ENCODE data around the gene BCAR1. TPM values are rescaled to one million over a fixed set of nuclear protein-coding genes. Genes with fewer than 3 reads are reported as not detected.
A peak's percentile ranks its signal among the peaks of the same experiment; 100 is the strongest.
"Not testable (repeated sequence)": the region's sequence is repeated elsewhere in the genome, so short reads cannot be mapped to it uniquely, and the experiment has no call there.

Gene BCAR1
- total and polyA plus RNA-seq, 7 donors: 21.7 to 82.3 (median 42.9) TPM

- Histone ChIP-seq H3K9me3 (no peaks in the 10 kb centered on the region), H3K27me3 (no peaks in the 10 kb centered on the region), H3K4me1 (no peaks in the 10 kb centered on the region), H3K27ac (no peak overlapping the region), H3K36me3 (no peaks in the 10 kb centered on the region), H3K4me3 (no peak overlapping the region)
- TF ChIP-seq POLR2A (IDR thresholded peaks at IDR 0.05) (no peak), POLR2AphosphoS5 (IDR thresholded peaks at IDR 0.05) (no peak), EP300 (IDR thresholded peaks at IDR 0.05) (no peak), CTCF (IDR thresholded peaks at IDR 0.05) (no peak)
- 88 to 90% methylated on average over 8 of the region's 8 CpGs for WGBS, 2 donors
- DNase-seq: no peak
- intact Hi-C loops (cut with DNase I): no loop called here
Measured at GRCh38 chr16:75280331-75280804, 28.9 kb upstream of the BCAR1 start.

GRCh38 chr16:75279305-75279704 is 27.9 kb upstream of the BCAR1 start:
- TF ChIP-seq CTCF (IDR thresholded peaks at IDR 0.05) (no peak), POLR2A (IDR thresholded peaks at IDR 0.05) (no peak), EP300 (IDR thresholded peaks at IDR 0.05) (no peak), POLR2AphosphoS5 (IDR thresholded peaks at IDR 0.05) (no peak)
- WGBS, 2 donors: 46 to 79% methylated on average over 10 of the region's 10 CpGs
- intact Hi-C loops (cut with DNase I): no loop called here

GRCh38 chr16:75273054-75273925 is 21.9 kb upstream of the BCAR1 start:
- no peaks in the 10 kb centered on the region for H3K36me3 ChIP-seq
- DNase-seq: no peak
- TF ChIP-seq CTCF (IDR thresholded peaks at IDR 0.05): no peak
- TF ChIP-seq EP300 (IDR thresholded peaks at IDR 0.05): no peak
- TF ChIP-seq POLR2AphosphoS5 (IDR thresholded peaks at IDR 0.05): peak in 2 of 4 donors; percentile 42 to 43
- no peak overlapping the region for H3K4me3 ChIP-seq
- H3K27me3 ChIP-seq: no peaks in the 10 kb centered on the region
- WGBS, 2 donors: 88 to 91% methylated on average over 23 of the region's 23 CpGs
- H3K4me1 ChIP-seq: peaks cover 0 to 20% (median 13%) of the 10 kb centered on the region in 4 donors
- peak overlapping the region in 2 of 4 donors; percentile 32 to 51 for H3K27ac ChIP-seq
- H3K9me3 ChIP-seq: no peaks in the 10 kb centered on the region
- intact Hi-C loops (cut with DNase I): no loop called here

More at GRCh38 chr16:75279305-75279704, 27.9 kb upstream of the BCAR1 start:
- Histone ChIP-seq H3K4me3 (no peak overlapping the region), H3K36me3 (no peaks in the 10 kb centered on the region), H3K27me3 (no peaks in the 10 kb centered on the region), H3K4me1 (no peaks in the 10 kb centered on the region), H3K9me3 (no peaks in the 10 kb centered on the region), H3K27ac (no peak overlapping the region)
- DNase-seq: no peak

GRCh38 chr16:75272629-75273028 is 21.2 kb upstream of the BCAR1 start:
- Histone ChIP-seq H3K4me1 (peaks cover 0 to 27% (median 16%) of the 10 kb centered on the region in 4 donors), H3K27ac (peak overlapping the region in 1 of 4 donors; percentile 51)
- H3K4me3 ChIP-seq; intact Hi-C loops (cut with DNase I); H3K9me3 ChIP-seq; H3K36me3 ChIP-seq; DNase-seq; H3K27me3 ChIP-seq: not testable (repeated sequence)
- WGBS, 2 donors: 92 to 93% methylated on average over 10 of the region's 10 CpGs

- WGBS, 2 donors: 50 to 79% methylated on average over 12 of the region's 12 CpGs
- TF ChIP-seq CTCF (IDR thresholded peaks at IDR 0.05): no peak
- TF ChIP-seq EP300 (IDR thresholded peaks at IDR 0.05): no peak
- TF ChIP-seq POLR2A (IDR thresholded peaks at IDR 0.05): no peak
- no peak for TF ChIP-seq POLR2AphosphoS5 (IDR thresholded peaks at IDR 0.05)
- Histone ChIP-seq H3K36me3 (no peaks in the 10 kb centered on the region), H3K27me3 (no peaks in the 10 kb centered on the region), H3K4me1 (peaks cover 0 to 31% (median 18%) of the 10 kb centered on the region in 4 donors), H3K27ac (no peak overlapping the region), H3K4me3 (no peak overlapping the region), H3K9me3 (no peaks in the 10 kb centered on the region)
- DNase-seq: no peak
- intact Hi-C loops (cut with DNase I): no loop called here
Measured at GRCh38 chr16:75272097-75272551, 20.7 kb upstream of the BCAR1 start.
